ENCODE measurements around the gene RPS21.

Gene RPS21

DNA sequence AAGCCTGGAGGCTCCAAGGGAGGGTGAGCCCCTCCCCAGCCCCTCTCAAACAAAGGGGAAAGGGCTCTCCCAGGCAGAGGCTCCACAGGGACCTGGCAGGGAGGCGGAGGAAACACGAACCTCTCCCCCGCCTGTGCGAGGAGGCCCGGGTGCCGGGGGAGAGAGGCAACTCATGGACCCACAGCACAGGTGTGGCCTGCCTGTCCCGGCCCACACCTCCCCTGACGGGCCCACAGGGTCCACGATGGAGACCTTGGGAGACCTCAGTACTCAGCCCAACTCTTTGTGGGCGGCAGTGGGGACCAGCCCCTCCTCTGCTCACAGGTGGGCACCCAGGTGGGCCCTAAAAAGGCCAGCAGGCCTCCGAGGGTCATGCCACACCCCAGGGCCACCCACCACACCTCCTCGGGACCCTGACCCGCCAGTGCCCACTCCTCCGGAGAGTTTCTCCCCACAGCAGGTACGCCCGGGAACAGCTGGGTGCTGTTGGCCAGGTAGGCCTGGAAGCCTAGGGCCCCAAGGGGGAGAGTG is 32.0 kb upstream of the RPS21 start:
- TF ChIP-seq EZH2 (IDR thresholded peaks at IDR 0.05; ENCODE audit: borderline replicate concordance, low read depth, low read length, severe bottlenecking) (no peak), CTCF (IDR thresholded peaks at IDR 0.05; ENCODE audit: borderline replicate concordance, extremely low read depth, low read length, poor library complexity, severe bottlenecking) (no peak)
- no peaks in the 10 kb centered on the region for H3K79me2 ChIP-seq (ENCODE audit: insufficient read depth, low read length)

DNA sequence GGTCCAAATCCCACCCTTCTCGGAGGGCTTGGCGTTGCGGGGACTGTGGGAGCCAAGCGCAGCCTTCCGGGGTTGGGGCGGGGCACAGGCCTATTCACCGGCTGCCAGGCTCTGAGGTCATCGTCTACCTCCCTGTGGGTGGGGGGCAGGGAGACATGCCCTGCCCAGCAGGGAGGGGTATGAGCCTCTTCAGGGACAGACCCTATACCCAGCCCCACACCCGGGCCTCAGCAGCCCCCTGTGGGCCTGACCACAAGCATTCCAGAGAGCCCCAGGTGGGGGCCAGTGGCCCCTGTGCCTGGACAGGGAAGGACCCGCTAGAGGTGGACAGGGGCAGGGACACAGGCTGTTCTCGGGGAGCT is 31.4 kb upstream of the RPS21 start:
- DNase-seq (no peak), ATAC-seq (ENCODE audit: insufficient read depth, low read depth) (no peak)
- H3K36me3 ChIP-seq (ENCODE audit: insufficient read depth, low read length), result no peaks in the 10 kb centered on the region
- no peaks in the 10 kb centered on the region for H3K4me1 ChIP-seq (ENCODE audit: insufficient read depth, low read length)
- no peak overlapping the region for H3K9ac ChIP-seq (ENCODE audit: low read depth, low read length)
- H4K20me1 ChIP-seq (ENCODE audit: insufficient read depth, low read length), result peaks cover 8% of the 10 kb centered on the region
- no peak overlapping the region for H2AFZ ChIP-seq (ENCODE audit: low read depth, low read length)
- H3K27ac ChIP-seq (ENCODE audit: low read length), result no peak overlapping the region
- no peak overlapping the region for H3K4me2 ChIP-seq (ENCODE audit: insufficient read depth, low read length)
- no peaks in the 10 kb centered on the region for H3K27me3 ChIP-seq (ENCODE audit: insufficient read depth, low read length, poor library complexity)
- TF ChIP-seq CTCF (IDR thresholded peaks at IDR 0.05; ENCODE audit: borderline replicate concordance, extremely low read depth, low read length, poor library complexity, severe bottlenecking), result no peak
- H3K4me3 ChIP-seq (ENCODE audit: low read depth in 1 of 2, low read length in 2 of 2), result no peak overlapping the region
- H3K79me2 ChIP-seq (ENCODE audit: insufficient read depth, low read length), result no peaks in the 10 kb centered on the region
- H3K9me3 ChIP-seq (ENCODE audit: insufficient read depth, low read length, severe bottlenecking), result no peaks in the 10 kb centered on the region

More for the DNA sequence above, 32.0 kb upstream of the RPS21 start:
- Histone ChIP-seq H3K9ac (ENCODE audit: low read depth, low read length) (no peak overlapping the region), H2AFZ (ENCODE audit: low read depth, low read length) (no peak overlapping the region), H3K27me3 (ENCODE audit: insufficient read depth, low read length, poor library complexity) (no peaks in the 10 kb centered on the region), H3K4me2 (ENCODE audit: insufficient read depth, low read length) (no peak overlapping the region), H3K36me3 (ENCODE audit: insufficient read depth, low read length) (no peaks in the 10 kb centered on the region), H3K4me3 (ENCODE audit: low read depth in 1 of 2, low read length in 2 of 2) (no peak overlapping the region), H3K9me3 (ENCODE audit: insufficient read depth, low read length, severe bottlenecking) (no peaks in the 10 kb centered on the region), H3K27ac (ENCODE audit: low read length) (no peak overlapping the region), H4K20me1 (ENCODE audit: insufficient read depth, low read length) (peaks cover 8% of the 10 kb centered on the region), H3K4me1 (ENCODE audit: insufficient read depth, low read length) (no peaks in the 10 kb centered on the region)
- DNase-seq (no peak), ATAC-seq (ENCODE audit: insufficient read depth, low read depth) (no peak)

- Histone ChIP-seq H3K36me3 (ENCODE audit: insufficient read depth, low read length) (no peaks in the 10 kb centered on the region), H3K27ac (ENCODE audit: low read length) (no peak overlapping the region), H3K4me1 (ENCODE audit: insufficient read depth, low read length) (no peaks in the 10 kb centered on the region), H4K20me1 (ENCODE audit: insufficient read depth, low read length) (peaks cover 8% of the 10 kb centered on the region), H3K4me2 (ENCODE audit: insufficient read depth, low read length) (no peak overlapping the region), H3K9ac (ENCODE audit: low read depth, low read length) (no peak overlapping the region), H3K27me3 (ENCODE audit: insufficient read depth, low read length, poor library complexity) (no peaks in the 10 kb centered on the region), H2AFZ (ENCODE audit: low read depth, low read length) (no peak overlapping the region), H3K79me2 (ENCODE audit: insufficient read depth, low read length) (no peaks in the 10 kb centered on the region), H3K9me3 (ENCODE audit: insufficient read depth, low read length, severe bottlenecking) (no peaks in the 10 kb centered on the region), H3K4me3 (ENCODE audit: low read depth in 1 of 2, low read length in 2 of 2) (no peak overlapping the region)
- ATAC-seq (ENCODE audit: insufficient read depth, low read depth) (no peak), DNase-seq (no peak)
- no peak for TF ChIP-seq CTCF (IDR thresholded peaks at IDR 0.05; ENCODE audit: borderline replicate concordance, extremely low read depth, low read length, poor library complexity, severe bottlenecking)
- TF ChIP-seq EZH2 (IDR thresholded peaks at IDR 0.05; ENCODE audit: borderline replicate concordance, low read depth, low read length, severe bottlenecking), result no peak
These were observed 30.9 kb upstream of the RPS21 start for GRCh38 chr20:62355878-62356588.
